ENCODE measurements around the gene PSG6. TPM values are rescaled to one million over a fixed set of nuclear protein-coding genes. Genes with fewer than 3 reads are reported as not detected.
"Not testable (repeated sequence)": the region's sequence is repeated elsewhere in the genome, so short reads cannot be mapped to it uniquely, and the experiment has no call there.

The PSG6 gene
- polyA plus RNA-seq, 3 donors = 0.10 TPM; not detected in 2

DNA sequence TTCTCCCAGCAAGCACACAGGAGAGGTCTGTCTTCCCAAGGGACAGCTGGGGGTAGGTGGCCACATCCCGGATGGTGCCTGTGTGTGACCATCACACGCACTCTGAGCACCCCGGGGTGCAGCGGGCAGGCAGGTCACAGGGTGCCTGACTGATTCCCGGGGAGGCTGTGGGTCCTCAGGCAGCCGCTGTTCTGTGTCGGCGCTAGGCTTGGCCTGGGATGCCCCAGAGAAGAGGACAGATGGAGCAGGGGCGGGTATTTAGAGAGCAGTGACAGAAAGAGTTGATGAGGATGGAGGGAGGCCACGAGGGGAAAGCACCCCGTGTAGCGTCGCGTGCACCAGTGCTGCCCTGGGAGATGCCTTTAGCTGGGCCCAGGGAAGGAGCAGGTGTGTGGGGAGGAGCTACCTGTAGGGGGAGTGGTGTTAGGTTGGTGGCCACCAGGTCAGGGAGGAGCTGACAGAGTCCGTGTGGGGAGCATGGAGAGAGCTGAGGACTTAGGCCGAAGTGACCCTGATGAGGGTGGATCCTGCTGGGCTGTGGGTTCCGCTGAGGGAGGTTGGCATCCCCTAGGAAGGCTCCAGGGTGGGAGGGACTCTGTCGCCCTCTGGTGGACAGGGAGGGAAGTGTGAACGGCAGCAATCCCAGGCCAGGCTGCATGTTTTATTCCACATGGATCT is 60.7 kb downstream of the PSG6 start:
- DNase-seq (ENCODE audit: low read depth in 3 of 3, low spot score in 2 of 3) = not testable (repeated sequence)

DNA sequence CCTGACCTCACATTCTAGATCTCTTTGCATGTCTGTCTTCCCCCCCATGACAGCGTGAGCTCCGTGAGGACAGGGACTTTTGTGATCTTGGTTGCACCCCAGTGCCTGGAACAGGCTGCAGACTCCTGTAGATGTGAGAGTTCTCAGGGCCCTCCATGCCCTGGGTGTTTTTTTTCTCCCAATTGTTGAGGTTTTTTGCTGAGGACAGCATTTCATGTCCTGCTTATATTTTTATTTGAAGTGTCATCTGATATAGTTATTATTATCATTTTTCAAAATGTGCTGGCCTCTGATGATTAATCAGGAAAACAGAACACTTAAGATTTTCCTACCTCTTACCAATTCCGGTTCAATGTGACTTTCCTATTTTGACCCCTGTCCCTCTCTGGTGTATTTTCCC is 62.9 kb downstream of the PSG6 start:
- DNase-seq (ENCODE audit: low read depth in 3 of 3, low spot score in 2 of 3) = not testable (repeated sequence)

DNA sequence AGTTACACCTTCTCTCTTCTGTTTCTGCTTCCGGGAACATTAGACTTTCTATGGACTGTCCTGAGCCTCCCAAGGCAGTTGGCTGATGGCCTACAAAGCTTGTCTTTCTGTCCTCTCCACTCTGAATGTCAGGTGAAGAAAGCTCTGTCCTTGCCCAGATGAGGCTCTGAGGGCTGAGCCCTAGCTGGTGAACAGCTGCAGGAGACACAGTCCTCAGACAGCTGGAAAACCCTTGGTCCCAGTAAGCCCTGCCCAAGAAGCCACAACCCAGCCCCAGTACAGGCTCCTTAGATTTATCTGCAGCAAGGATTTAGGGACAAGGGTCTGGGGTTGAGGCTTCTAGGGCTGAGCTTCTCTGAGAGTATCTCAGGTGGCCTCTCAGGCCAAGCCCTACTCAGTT is 64.5 kb downstream of the PSG6 start:
- DNase-seq (ENCODE audit: low read depth in 3 of 3, low spot score in 2 of 3) = not testable (repeated sequence)

- DNase-seq (ENCODE audit: low read depth in 3 of 3, low spot score in 2 of 3) = not testable (repeated sequence)
Measured at GRCh38 chr19:42852821-42853220, 64.9 kb downstream of the PSG6 start.

Other genes with a start within 250 kb of the PSG6 start
- gene PSG3, start 177.4 kb downstream of the PSG6 start, polyA plus RNA-seq (ENCODE audit: insufficient read length in 3 of 3) = under 1 TPM in 2 of 3 donors, not detected in 1; 0.21 to 0.46 TPM
- not detected for gene PSG8, start 152.2 kb downstream of the PSG6 start, polyA plus RNA-seq (ENCODE audit: insufficient read length in 3 of 3)
- gene PSG1, start 38.2 kb downstream of the PSG6 start, polyA plus RNA-seq (ENCODE audit: insufficient read length in 3 of 3) = under 1 TPM in 2 of 3 donors, not detected in 1; 0.11 to 0.78 TPM
- gene PSG7, start 19.3 kb upstream of the PSG6 start, polyA plus RNA-seq (ENCODE audit: insufficient read length in 3 of 3) = under 1 TPM in 1 of 3 donors, not detected in 2; 0.35 TPM
- under 1 TPM in 1 of 3 donors, not detected in 2; 0.18 TPM for gene PSG11, start 108.6 kb upstream of the PSG6 start, polyA plus RNA-seq (ENCODE audit: insufficient read length in 3 of 3)
- not detected for gene PSG2, start 164.8 kb upstream of the PSG6 start, polyA plus RNA-seq (ENCODE audit: insufficient read length in 3 of 3)